GM21723 (cell line): Measurements from ENCODE around the gene POU4F1.

Experiments
- ATAC-seq: cut with Tn5 transposase; IDR thresholded peaks from one replicate; pipeline ENCODE4 v1.9.1; 2021; ENCODE audit warnings: mild to moderate bottlenecking, moderate library complexity; ENCODE audit not compliant: unreplicated experiment

The POU4F1 gene

GRCh38 chr13:78593652-78594455 lies 9.5 kb downstream of the POU4F1 start:
- ATAC-seq, result no peak

- no peak for ATAC-seq
Measured at GRCh38 chr13:78593129-78593528, 10.2 kb downstream of the POU4F1 start.

DNA sequence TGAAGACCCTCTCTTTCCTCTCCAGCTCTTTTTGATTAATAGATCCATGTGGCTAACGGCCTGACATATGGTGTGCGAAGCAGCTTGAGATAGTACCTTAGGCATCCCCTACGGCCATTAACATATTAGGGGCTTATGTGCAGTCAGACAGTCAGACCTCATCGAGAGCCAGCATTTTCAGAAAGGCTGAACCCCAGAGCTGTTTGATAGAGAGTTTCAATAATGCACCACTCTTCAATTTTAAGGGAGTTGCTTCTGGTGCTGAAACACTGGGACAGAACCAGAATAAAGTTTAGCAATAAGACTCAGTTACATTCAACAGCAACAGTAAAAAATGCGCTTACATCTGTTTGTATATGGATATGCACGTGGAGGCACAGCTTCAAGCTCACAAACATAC lies 10.8 kb downstream of the POU4F1 start:
- no peak for ATAC-seq

- no peak for ATAC-seq
Measured at GRCh38 chr13:78589206-78589605, 14.1 kb downstream of the POU4F1 start.

DNA sequence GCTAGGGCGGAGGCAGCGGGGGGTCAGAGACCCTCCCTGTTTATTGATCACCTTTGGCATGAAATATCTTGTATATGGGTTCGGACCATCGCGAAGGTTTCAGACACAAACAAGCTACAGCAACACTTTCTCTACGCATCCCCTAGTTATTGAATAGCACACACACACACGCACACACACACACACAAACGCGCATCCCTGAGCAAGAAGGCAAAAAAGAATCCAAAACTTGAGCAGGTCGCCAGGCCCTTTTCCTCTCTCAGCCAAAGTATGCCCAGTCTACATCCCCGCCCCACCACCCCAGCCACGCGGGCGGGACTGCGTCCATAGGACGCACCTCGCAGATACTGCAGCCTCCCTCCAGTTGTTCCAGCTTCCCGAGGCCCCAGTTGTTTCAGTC lies 16.0 kb downstream of the POU4F1 start:
- no peak for ATAC-seq

DNA sequence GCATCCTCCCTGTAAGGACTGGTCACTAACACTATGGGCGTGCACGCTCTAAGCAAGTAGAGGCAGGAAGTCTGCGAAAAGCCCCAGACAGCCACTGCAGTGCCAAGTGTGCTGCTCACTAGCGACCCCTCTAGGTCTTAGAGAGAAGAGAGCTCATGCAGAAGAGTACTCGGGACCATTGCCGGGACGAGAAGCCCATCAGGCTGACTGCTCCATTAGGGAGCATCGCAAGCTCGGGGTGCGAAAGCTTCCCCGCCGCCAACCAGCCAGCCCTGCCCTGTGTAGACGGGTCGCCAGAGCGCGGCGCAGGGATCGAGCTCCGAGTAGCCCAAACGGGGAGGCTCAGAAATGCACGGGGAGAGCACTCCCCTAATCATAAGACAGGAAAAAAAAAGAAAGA lies 16.6 kb downstream of the POU4F1 start:
- ATAC-seq, result no peak

GRCh38 chr13:78576261-78576660 lies 27.1 kb downstream of the POU4F1 start:
- ATAC-seq, result no peak

DNA sequence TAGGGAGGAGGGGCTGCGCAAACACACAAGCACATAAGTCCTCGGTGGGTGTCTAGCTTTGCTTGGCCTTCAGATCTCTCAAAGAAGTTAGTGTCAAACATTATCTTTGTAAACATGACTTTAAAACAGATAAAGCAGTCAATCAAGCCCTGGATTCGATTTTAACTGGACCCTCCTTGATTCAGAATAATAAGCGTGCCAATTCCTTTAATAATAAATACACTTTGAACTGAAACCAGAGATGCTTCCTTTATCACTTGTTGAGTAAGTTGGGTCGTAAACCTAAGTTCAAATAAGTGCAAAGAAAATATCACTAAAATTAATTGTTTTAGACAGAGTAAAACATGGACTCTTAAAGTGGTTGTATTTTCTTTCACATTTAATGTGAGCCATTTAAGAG lies 30.9 kb downstream of the POU4F1 start:
- no peak for ATAC-seq

- no peak for ATAC-seq
Measured at GRCh38 chr13:78569029-78569428, 34.3 kb downstream of the POU4F1 start.

GRCh38 chr13:78566631-78567030 lies 36.7 kb downstream of the POU4F1 start:
- ATAC-seq, result no peak

- peak; percentile 68 for ATAC-seq
Measured at GRCh38 chr13:78562237-78562889, 41.0 kb downstream of the POU4F1 start.
